ENCODE data around the gene XPA.

Gene XPA

DNA sequence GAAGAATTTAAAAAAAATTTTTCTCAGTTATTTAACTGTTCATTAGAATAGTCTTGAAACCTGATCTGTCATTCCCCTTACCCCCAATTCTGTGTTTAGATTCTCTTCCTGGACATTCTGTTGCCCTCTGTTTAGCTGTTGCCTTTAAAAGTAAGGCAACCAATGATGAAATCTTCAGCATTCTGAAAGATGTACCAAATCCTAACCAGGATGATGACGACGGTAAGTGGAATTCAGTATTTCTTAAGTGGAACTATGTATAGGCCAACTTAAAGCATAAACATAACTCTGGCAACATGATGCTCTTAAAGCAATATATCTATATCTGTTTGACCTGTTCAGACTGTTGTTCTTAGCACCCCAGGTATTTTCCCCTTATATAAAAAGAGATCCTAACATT is 36.3 kb downstream of the XPA start:
- no peak overlapping the region for H3K4me3 ChIP-seq (ENCODE audit: low read depth, low read length)
- DNase-seq (ENCODE audit: low read depth) = no peak
- in situ Hi-C loops (cut with HindIII; ENCODE audit: low sequenced_read_pairs) = no loop called here
- TF ChIP-seq, protein P1, sequence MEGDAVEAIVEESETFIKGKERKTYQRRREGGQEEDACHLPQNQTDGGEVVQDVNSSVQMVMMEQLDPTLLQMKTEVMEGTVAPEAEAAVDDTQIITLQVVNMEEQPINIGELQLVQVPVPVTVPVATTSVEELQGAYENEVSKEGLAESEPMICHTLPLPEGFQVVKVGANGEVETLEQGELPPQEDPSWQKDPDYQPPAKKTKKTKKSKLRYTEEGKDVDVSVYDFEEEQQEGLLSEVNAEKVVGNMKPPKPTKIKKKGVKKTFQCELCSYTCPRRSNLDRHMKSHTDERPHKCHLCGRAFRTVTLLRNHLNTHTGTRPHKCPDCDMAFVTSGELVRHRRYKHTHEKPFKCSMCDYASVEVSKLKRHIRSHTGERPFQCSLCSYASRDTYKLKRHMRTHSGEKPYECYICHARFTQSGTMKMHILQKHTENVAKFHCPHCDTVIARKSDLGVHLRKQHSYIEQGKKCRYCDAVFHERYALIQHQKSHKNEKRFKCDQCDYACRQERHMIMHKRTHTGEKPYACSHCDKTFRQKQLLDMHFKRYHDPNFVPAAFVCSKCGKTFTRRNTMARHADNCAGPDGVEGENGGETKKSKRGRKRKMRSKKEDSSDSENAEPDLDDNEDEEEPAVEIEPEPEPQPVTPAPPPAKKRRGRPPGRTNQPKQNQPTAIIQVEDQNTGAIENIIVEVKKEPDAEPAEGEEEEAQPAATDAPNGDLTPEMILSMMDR (IDR thresholded peaks at IDR 0.05; ENCODE audit: low read depth, low read length, missing control alignments) = no peak

DNA sequence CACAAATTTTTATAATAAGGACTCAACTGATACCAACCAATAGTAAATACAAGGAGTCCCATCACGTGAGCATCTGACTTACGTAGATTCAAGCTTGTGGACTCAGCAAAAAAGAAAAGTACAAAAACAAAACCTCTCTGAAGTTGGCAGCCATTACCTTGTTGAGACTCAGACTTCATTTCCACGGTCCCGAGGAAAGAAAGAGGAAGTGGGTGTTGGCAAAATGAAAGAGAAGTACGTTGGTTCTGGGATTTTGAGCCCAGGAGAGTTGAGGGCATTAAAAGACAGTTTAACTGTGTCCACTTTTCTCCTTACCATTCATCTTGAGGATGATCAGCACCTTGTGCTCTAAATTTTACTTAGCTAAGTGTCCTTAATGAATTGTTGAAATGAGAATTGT is 36.8 kb downstream of the XPA start:
- in situ Hi-C loops (cut with HindIII; ENCODE audit: low sequenced_read_pairs) = no loop called here
- no peak overlapping the region for H3K4me3 ChIP-seq (ENCODE audit: low read depth, low read length)
- no peak for DNase-seq (ENCODE audit: low read depth)
- TF ChIP-seq, protein P1 (IDR thresholded peaks at IDR 0.05; ENCODE audit: low read depth, low read length, missing control alignments) = no peak

DNA sequence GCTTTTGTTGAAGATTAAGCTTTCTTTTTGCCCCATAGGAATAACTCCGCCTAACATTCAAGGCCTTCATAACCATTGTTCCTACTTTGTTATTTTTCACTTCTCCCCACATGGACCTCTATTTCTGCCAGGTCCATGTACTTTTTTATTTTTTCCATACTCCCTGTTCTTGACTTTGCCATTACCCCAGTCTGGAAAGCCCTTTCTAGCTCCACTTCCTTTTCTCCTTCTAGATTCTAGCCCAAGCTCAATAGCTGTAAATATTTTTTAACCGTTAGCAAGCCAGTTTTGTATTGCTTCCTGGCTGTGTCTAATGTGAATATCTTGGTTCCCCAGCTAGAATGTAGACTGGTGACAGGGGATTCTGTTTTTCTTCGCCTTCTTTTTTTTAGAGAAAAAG is 37.4 kb downstream of the XPA start:
- no peak overlapping the region for H3K4me3 ChIP-seq (ENCODE audit: low read depth, low read length)
- no peak for DNase-seq (ENCODE audit: low read depth)
- in situ Hi-C loops (cut with HindIII; ENCODE audit: low sequenced_read_pairs) = no loop called here
- TF ChIP-seq, protein P1 (IDR thresholded peaks at IDR 0.05; ENCODE audit: low read depth, low read length, missing control alignments) = no peak

DNA sequence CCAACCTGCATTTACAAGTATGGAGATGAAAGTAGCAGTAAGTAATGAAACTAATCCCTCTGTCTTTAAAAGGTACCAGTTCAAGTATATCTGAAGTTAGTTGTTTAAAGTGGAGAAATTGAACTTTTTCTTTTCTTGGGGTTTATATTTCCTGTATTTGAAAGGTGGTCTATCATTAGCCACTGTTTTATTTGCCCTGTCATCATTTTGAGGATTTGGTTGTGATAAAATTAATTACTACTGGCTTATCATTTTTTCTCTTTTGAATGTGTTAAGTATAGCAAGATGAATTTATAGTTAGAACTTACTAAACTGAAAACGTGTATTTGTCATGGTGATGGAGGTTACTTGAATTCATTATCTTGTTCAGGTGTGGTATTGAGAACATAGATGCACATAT is 38.4 kb downstream of the XPA start:
- in situ Hi-C loops (cut with HindIII; ENCODE audit: low sequenced_read_pairs) = no loop called here
- TF ChIP-seq, protein P1 (IDR thresholded peaks at IDR 0.05; ENCODE audit: low read depth, low read length, missing control alignments) = no peak
- DNase-seq (ENCODE audit: low read depth) = no peak
- no peak overlapping the region for H3K4me3 ChIP-seq (ENCODE audit: low read depth, low read length)

DNA sequence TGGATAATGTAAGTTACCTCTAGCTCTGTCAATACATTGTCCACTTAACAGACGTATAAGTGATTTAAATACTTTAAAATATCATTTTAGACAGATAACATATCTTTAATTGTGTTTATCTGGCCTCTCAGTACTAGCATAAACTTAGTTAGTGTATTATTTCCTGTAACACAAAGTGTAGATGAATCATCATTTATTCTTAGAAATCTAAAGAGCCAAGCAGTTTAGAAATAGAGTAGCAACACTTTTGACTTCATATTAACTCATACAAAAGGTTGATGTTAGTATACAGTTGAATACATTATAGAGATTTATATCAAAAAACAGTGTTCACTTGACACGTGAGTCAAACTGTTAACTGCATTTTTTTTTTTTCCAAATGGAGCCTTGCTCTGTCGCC is 45.5 kb downstream of the XPA start:
- TF ChIP-seq, protein P1 (IDR thresholded peaks at IDR 0.05; ENCODE audit: low read depth, low read length, missing control alignments) = no peak
- DNase-seq (ENCODE audit: low read depth) = no peak
- no peak overlapping the region for H3K4me3 ChIP-seq (ENCODE audit: low read depth, low read length)
- in situ Hi-C loops (cut with HindIII; ENCODE audit: low sequenced_read_pairs) = no loop called here

DNA sequence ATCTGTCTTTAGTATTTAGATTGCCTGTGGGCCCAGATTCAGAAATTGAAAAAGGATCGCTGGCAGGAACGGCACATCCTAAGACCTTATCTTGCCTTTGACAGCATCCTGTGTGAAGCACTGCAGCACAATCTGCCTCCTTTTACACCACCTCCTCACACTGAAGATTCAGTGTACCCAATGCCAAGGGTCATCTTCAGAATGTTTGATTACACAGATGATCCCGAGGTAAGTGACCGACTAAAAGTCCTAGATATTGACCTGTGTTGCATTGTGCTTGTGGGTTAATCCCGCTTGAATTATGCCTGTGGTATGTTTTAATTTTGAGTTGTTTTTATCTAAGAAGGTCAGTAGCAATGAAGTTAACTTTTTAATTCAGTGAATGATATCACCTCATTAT is 49.1 kb downstream of the XPA start:
- no peak overlapping the region for H3K4me3 ChIP-seq (ENCODE audit: low read depth, low read length)
- TF ChIP-seq, protein P1 (IDR thresholded peaks at IDR 0.05; ENCODE audit: low read depth, low read length, missing control alignments) = no peak
- in situ Hi-C loops (cut with HindIII; ENCODE audit: low sequenced_read_pairs) = no loop called here
- no peak for DNase-seq (ENCODE audit: low read depth)

DNA sequence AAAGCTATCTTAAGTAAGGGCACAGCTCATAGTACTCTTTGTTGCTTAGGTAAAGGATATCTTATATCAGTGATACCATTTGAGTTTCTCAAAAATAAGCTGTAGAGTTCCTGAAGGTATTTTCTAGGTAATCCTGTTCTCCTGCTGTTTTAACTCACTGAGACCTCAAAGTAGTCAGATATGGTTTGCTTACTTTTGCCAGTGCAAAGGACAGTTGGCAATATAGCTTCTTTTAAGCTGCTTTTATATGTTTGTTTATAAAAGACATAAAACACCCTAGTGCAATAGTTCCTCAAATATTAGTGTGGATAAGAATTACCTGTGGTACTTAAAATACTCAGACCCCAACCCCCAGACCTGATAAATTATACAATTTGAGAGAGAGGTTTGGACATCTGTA is 51.4 kb downstream of the XPA start:
- in situ Hi-C loops (cut with HindIII; ENCODE audit: low sequenced_read_pairs) = no loop called here
- TF ChIP-seq, protein P1 (IDR thresholded peaks at IDR 0.05; ENCODE audit: low read depth, low read length, missing control alignments) = no peak
- DNase-seq (ENCODE audit: low read depth) = no peak
- no peak overlapping the region for H3K4me3 ChIP-seq (ENCODE audit: low read depth, low read length)

Data from astrocyte of the cerebellum (primary cell).